Lung microvascular endothelial cell (primary cell): Measurements from ENCODE around the gene TNFAIP8. TPM values are rescaled to one million over a fixed set of nuclear protein-coding genes. Genes with fewer than 3 reads are reported as not detected.

ENCODE experiments used
- total RNA-seq: library from RNA; depleted of rRNA; stranded (reverse); fragments of >200 nt; gene quantifications from 2 replicates; pipeline ENCODE4 v1.2.1, GENCODE V29; 2014

Gene TNFAIP8
- total RNA-seq, 1 donor from 2014 or later, result 5.4 TPM

Other genes starting within 250 kb of the TNFAIP8 start
- 143 and 155 TPM in 2 replicates for gene HSD17B4, start 96.5 kb downstream of the TNFAIP8 start, total RNA-seq